Measurements from ENCODE around the gene AIFM3. TPM values are rescaled to one million over a fixed set of nuclear protein-coding genes. Genes with fewer than 3 reads are reported as not detected.
A peak's percentile ranks its signal among the peaks of the same experiment; 100 is the strongest.

The AIFM3 gene
- total and polyA plus RNA-seq, 2 of the 13 experiments (the other 11 are each of a cell fraction or from before 2014, with no cell fraction given): 9.0 to 15.3 TPM

- TF ChIP-seq CTCF (CRISPR knock-in tag; IDR thresholded peaks at IDR 0.05) (no peak; the same call in 1 of the 2 replicates), PLSCR1 (CRISPR knock-in tag; IDR thresholded peaks at IDR 0.05; ENCODE audit: borderline replicate concordance) (no peak), DMTF1 (CRISPR knock-in tag; IDR thresholded peaks at IDR 0.05) (no peak), ZNF788 (CRISPR knock-in tag; IDR thresholded peaks at IDR 0.05; ENCODE audit: borderline replicate concordance) (peak; percentile 52; the same call in 1 of the 2 replicates), CREB3 (CRISPR knock-in tag; IDR thresholded peaks at IDR 0.05) (no peak), HDAC2 (CRISPR knock-in tag; IDR thresholded peaks at IDR 0.05) (peak; percentile 68; the same call in 1 of the 2 replicates), TIGD3 (CRISPR knock-in tag; IDR thresholded peaks at IDR 0.05; ENCODE audit: borderline replicate concordance) (no peak), KDM2A (CRISPR knock-in tag; IDR thresholded peaks at IDR 0.05; ENCODE audit: borderline replicate concordance, low read depth) (peak; percentile 53; the same call in 1 of the 2 replicates), ZNF772 (CRISPR knock-in tag; IDR thresholded peaks at IDR 0.05) (0 out of 2 replicates have a peak, but pooled peaks have one; percentile 29), SALL1 (CRISPR knock-in tag; IDR thresholded peaks at IDR 0.05) (peak; percentile 73; the same call in 1 of the 2 replicates), ARID3A (IDR thresholded peaks at IDR 0.05; ENCODE audit: low read depth, low read length) (no peak), SIX1 (CRISPR knock-in tag; IDR thresholded peaks at IDR 0.05; ENCODE audit: borderline replicate concordance) (no peak), ZNF891 (CRISPR knock-in tag; IDR thresholded peaks at IDR 0.05) (0 out of 2 replicates have a peak, but pooled peaks have one; percentile 18), ZNF670 (CRISPR knock-in tag; IDR thresholded peaks at IDR 0.05; ENCODE audit: borderline replicate concordance) (no peak), ZNF768 (CRISPR knock-in tag; IDR thresholded peaks at IDR 0.05) (no peak), GATA4 (IDR thresholded peaks at IDR 0.05; ENCODE audit: borderline replicate concordance, low read depth) (no peak), ETV5 (CRISPR knock-in tag; IDR thresholded peaks at IDR 0.05; ENCODE audit: borderline replicate concordance) (peak; percentile 96), MXD4 (CRISPR knock-in tag; IDR thresholded peaks at IDR 0.05) (0 out of 2 replicates have a peak, but pooled peaks have one; percentile 33), SP4 (CRISPR knock-in tag; IDR thresholded peaks at IDR 0.05) (no peak), SRSF4 (IDR thresholded peaks at IDR 0.05; ENCODE audit: low read depth, low read length, poor library complexity, severe bottlenecking) (no peak), NFATC3 (CRISPR knock-in tag; IDR thresholded peaks at IDR 0.05) (no peak)
Observed at GRCh38 chr22:20979940-20980453, 12.9 kb downstream of the AIFM3 start (continued).
